GM23338 (cell line): ENCODE results near the gene ZNF354C. TPM values are rescaled to one million over a fixed set of nuclear protein-coding genes. Genes with fewer than 3 reads are reported as not detected.
A peak's percentile ranks its signal among the peaks of the same experiment; 100 is the strongest.

Source experiments
- ATAC-seq: fragments of 200-7000 bp; cut with Tn5 transposase; 3 replicates; pipeline ENCODE4 v1.9.1; 2020
- DNase-seq: peaks from one replicate; pipeline ENCODE4 v3.0.0-alpha.2; 2015; ENCODE audit warnings: low spot score
- H2AFZ ChIP-seq: fragments of 200-600 bp; sonication (generic); 2 replicates; pipeline ENCODE4 v1.8.0; 2016; ENCODE audit warnings: antibody characterized with exemption, mild to moderate bottlenecking, moderate library complexity
- H3F3A ChIP-seq: fragments of 200-600 bp; sonication (generic); replicated peaks from 2 replicates; pipeline ENCODE4 v1.8.0; 2017; ENCODE audit warnings: antibody characterized with exemption, mixed run types, low read depth
- H3K27ac ChIP-seq: fragments of 200-600 bp; sonication (generic); 2 replicates; pipeline ENCODE4 v1.6.1; 2016; ENCODE audit warnings: low read depth
- H3K27me3 ChIP-seq: fragments of 200-600 bp; sonication (generic); 2 replicates; pipeline ENCODE4 v1.8.0; 2016; ENCODE audit warnings: mild to moderate bottlenecking, mixed run types, moderate library complexity; ENCODE audit not compliant: insufficient read depth
- H3K36me3 ChIP-seq: fragments of 200-600 bp; sonication (generic); 2 replicates; pipeline ENCODE4 v1.8.0; 2016; ENCODE audit warnings: mild to moderate bottlenecking; ENCODE audit not compliant: insufficient read depth
- H3K4me1 ChIP-seq: fragments of 200-600 bp; sonication (generic); 2 replicates; pipeline ENCODE4 v1.8.0; 2016; ENCODE audit warnings: mild to moderate bottlenecking, moderate library complexity; ENCODE audit not compliant: insufficient read depth
- H3K4me2 ChIP-seq: fragments of 200-600 bp; sonication (generic); 2 replicates; pipeline ENCODE4 v1.7.1; 2017; ENCODE audit warnings: mixed run types
- H3K4me3 ChIP-seq: fragments of 200-600 bp; sonication (generic); 2 replicates; pipeline ENCODE4 v1.6.1; 2016; ENCODE audit warnings: mixed run types
- H3K79me2 ChIP-seq: fragments of 200-600 bp; sonication (generic); replicated peaks from 2 replicates; pipeline ENCODE4 v1.8.0; 2017; ENCODE audit warnings: mild to moderate bottlenecking; ENCODE audit not compliant: insufficient read depth
- H3K9me2 ChIP-seq: fragments of 200-600 bp; sonication (generic); 2 replicates; pipeline ENCODE4 v1.8.0; 2017; ENCODE audit not compliant: insufficient read depth
- H4K20me1 ChIP-seq: fragments of 200-600 bp; sonication (generic); replicated peaks from 2 replicates; pipeline ENCODE4 v1.8.0; 2017; ENCODE audit warnings: mild to moderate bottlenecking; ENCODE audit not compliant: insufficient read depth
- H3K27ac Mint-ChIP-seq: 2 replicates; pipeline ENCODE4 v1.8.0; 2020; ENCODE audit warnings: inconsistent platforms, mild to moderate bottlenecking, moderate library complexity, mixed read lengths
- H3K27me3 Mint-ChIP-seq: 3 replicates; pipeline ENCODE4 v1.8.0; 2022; ENCODE audit warnings: low read depth, mild to moderate bottlenecking, moderate library complexity, mixed read lengths, inconsistent platforms; ENCODE audit not compliant: insufficient read depth, poor library complexity
- H3K36me3 Mint-ChIP-seq: 3 replicates; pipeline ENCODE4 v1.8.0; 2021; ENCODE audit warnings: low read depth, mild to moderate bottlenecking, inconsistent platforms, moderate library complexity, mixed read lengths
- H3K4me1 Mint-ChIP-seq: 3 replicates; pipeline ENCODE4 v1.8.0; 2020; ENCODE audit warnings: mild to moderate bottlenecking, inconsistent platforms, mixed read lengths
- H3K4me3 Mint-ChIP-seq: 3 replicates; pipeline ENCODE4 v1.8.0; 2021; ENCODE audit warnings: moderate library complexity, mild to moderate bottlenecking, inconsistent platforms, mixed read lengths
- H3K9me3 Mint-ChIP-seq: 3 replicates; pipeline ENCODE4 v1.8.0; 2020; ENCODE audit warnings: moderate library complexity, mild to moderate bottlenecking, inconsistent platforms, mixed read lengths
- CTCF ChIP-seq, 2 experiments: fragments of 200-600 bp in 1 of 2; sonication (generic) in 1 of 2; conservative IDR thresholded peaks; 2 replicates each; pipeline versions ENCODE4 v1.5.1 to v1.6.1; 2016 to 2017; ENCODE audit warnings: antibody characterized with exemption in 2 of 2, low read depth in 2 of 2, mild to moderate bottlenecking in 2 of 2, moderate library complexity in 1 of 2
- EZH2phosphoT487 ChIP-seq: fragments of 200-600 bp; sonication (generic); IDR thresholded peaks from one replicate; pipeline ENCODE4 v1.8.1; 2018; ENCODE audit warnings: antibody characterized with exemption; ENCODE audit not compliant: unreplicated experiment
- polyA plus RNA-seq: library from polyadenylated mRNA; unstranded; fragments of >200 nt; fragmentation: Nextera tagmentation; extraction: Ambion mirVana; gene quantifications from 2 replicates; pipeline ENCODE4 v1.2.1, GENCODE V29; 2016
- total RNA-seq: library from RNA; depleted of rRNA; stranded (reverse); fragments of >200 nt; shearing (Covaris generic); gene quantifications from 2 replicates; pipeline ENCODE4 v1.2.3, GENCODE V29; 2014; rRNA removed

Gene ZNF354C
- total and polyA plus RNA-seq, 2 experiments from 2014 or later: 1.6 to 11.3 TPM

- ATAC-seq (no peak), DNase-seq (no peak)
- Histone ChIP-seq H3K79me2 (no peaks in the 10 kb centered on the region), H2AFZ (no peak overlapping the region), H3F3A (no peaks in the 10 kb centered on the region), H3K4me3 (no peak overlapping the region), H3K27ac (no peak overlapping the region), H3K36me3 (no peaks in the 10 kb centered on the region), H3K9me2 (no peaks in the 10 kb centered on the region), H3K27me3 (no peaks in the 10 kb centered on the region), H3K4me2 (no peak overlapping the region), H4K20me1 (no peaks in the 10 kb centered on the region), H3K4me1 (no peaks in the 10 kb centered on the region)
- H3K27ac Mint-ChIP-seq: no peak overlapping the region
- no peak overlapping the region for H3K4me3 Mint-ChIP-seq
- no peak for TF ChIP-seq EZH2phosphoT487
- TF ChIP-seq CTCF (conservative IDR thresholded peaks at IDR 0.05; ENCODE audit: low read depth in 2 of 2): peak in 1 of 2 experiments; percentile 31; a peak in 1 of 4 replicates
- H3K36me3 Mint-ChIP-seq: peaks cover 21% of the 10 kb centered on the region
- peaks cover 58% of the 10 kb centered on the region for H3K9me3 Mint-ChIP-seq
- peaks cover 5% of the 10 kb centered on the region for H3K27me3 Mint-ChIP-seq
- no peaks in the 10 kb centered on the region for H3K4me1 Mint-ChIP-seq
Observed at GRCh38 chr5:179132586-179133355, 72.6 kb downstream of the ZNF354C start.

Other genes with a start within 250 kb of the ZNF354C start
- 11.5 and 12.3 TPM in 2 replicates for gene ZNF354B, start 200.4 kb upstream of the ZNF354C start, total RNA-seq
- 9.0 and 9.2 TPM in 2 replicates for gene ZNF354B, start 200.4 kb upstream of the ZNF354C start, polyA plus RNA-seq
- 0.42 and 0.62 TPM in 2 replicates for gene ZFP2, start 164.5 kb upstream of the ZNF354C start, total RNA-seq
- 0.61 and 1.4 TPM in 2 replicates for gene ZFP2, start 164.5 kb upstream of the ZNF354C start, polyA plus RNA-seq
- gene ZNF454, start 119.2 kb upstream of the ZNF354C start, total RNA-seq: 5.9 and 12.8 TPM in 2 replicates
- 3.2 and 4.9 TPM in 2 replicates for gene ZNF454, start 119.2 kb upstream of the ZNF354C start, polyA plus RNA-seq
- gene GRM6, start 65.1 kb upstream of the ZNF354C start, total RNA-seq: not detected in 2 replicates
- 0.19 and 0.50 TPM in 2 replicates for gene GRM6, start 65.1 kb upstream of the ZNF354C start, polyA plus RNA-seq
- gene ZNF879, start 36.6 kb upstream of the ZNF354C start, total RNA-seq: 3.5 and 5.6 TPM in 2 replicates
- gene ZNF879, start 36.6 kb upstream of the ZNF354C start, polyA plus RNA-seq: 3.0 and 3.9 TPM in 2 replicates